HG03045 (cell line): ENCODE measurements around the gene C16orf92.
"Not testable (repeated sequence)": the region's sequence is repeated elsewhere in the genome, so short reads cannot be mapped to it uniquely, and the experiment has no call there.

ENCODE experiments used
- ATAC-seq: cut with Tn5 transposase; IDR thresholded peaks from one replicate; pipeline ENCODE4 v1.9.1; 2021; ENCODE audit warnings: mild to moderate bottlenecking, moderate library complexity; ENCODE audit not compliant: unreplicated experiment

The C16orf92 gene

GRCh38 chr16:30003670-30004423, 19.2 kb upstream of the C16orf92 start:
- ATAC-seq: no peak

- ATAC-seq: no peak
Measured at GRCh38 chr16:30004424-30004776, 18.6 kb upstream of the C16orf92 start.

- no peak for ATAC-seq
Measured at GRCh38 chr16:30004811-30005242, 18.2 kb upstream of the C16orf92 start.

DNA sequence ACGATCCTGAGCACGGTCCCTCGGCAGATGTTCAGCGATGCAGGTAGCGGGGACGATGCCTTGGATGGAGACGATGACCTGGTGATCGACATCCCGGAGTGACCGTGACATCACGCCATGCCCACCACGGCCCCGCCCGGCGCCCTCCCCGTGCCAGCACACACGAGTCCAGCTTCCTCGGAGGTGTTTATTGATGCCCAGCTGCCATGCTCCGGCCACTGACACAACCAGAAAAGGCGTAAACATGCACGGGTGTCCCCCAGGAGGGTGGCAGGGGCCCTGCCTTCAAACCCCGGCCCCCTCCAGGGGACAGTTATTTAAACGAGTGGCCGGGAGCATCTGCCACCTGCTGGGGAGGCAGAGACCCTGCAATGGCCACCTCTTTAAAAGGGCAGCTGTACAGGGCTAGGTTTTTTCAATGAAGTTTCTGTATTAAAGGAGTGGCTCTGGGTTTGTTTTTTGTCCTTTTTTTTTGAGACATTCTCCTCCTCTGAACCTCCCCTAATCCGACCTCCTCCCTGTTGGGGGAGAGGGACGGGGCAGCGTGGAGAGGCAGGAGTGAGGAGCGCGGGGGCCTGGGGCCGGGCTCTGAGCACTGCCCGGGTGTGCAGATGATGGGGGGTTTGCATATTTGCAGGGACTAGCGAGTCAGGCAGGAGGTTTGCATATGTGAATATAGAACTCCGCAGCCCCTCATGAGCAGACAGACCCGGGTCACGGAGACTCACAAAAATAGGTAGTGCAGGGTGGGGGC, 17.5 kb upstream of the C16orf92 start:
- no peak for ATAC-seq

DNA sequence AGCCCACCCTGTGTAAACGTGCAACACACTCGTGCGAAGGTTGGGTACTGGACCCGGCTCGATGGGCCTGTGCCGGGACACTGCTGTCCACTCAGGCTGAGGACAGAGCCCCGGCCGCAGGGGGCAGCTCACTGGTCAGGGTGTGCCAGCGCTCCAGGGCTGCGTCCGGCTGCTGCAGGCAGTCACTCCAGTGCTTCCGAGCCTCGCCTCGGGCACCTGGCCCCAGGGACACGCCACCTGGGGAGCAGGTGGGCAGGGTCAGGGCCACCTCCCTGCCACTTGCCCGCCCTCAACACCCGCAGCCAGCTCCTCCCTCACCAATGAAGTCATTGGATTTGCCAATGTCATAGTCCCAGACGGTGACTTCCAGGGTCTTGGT, 16.9 kb upstream of the C16orf92 start:
- ATAC-seq: no peak

- ATAC-seq: no peak
Measured at GRCh38 chr16:30006659-30007377, 16.2 kb upstream of the C16orf92 start.

- no peak for ATAC-seq
Measured at GRCh38 chr16:30007378-30007895, 15.6 kb upstream of the C16orf92 start.

DNA sequence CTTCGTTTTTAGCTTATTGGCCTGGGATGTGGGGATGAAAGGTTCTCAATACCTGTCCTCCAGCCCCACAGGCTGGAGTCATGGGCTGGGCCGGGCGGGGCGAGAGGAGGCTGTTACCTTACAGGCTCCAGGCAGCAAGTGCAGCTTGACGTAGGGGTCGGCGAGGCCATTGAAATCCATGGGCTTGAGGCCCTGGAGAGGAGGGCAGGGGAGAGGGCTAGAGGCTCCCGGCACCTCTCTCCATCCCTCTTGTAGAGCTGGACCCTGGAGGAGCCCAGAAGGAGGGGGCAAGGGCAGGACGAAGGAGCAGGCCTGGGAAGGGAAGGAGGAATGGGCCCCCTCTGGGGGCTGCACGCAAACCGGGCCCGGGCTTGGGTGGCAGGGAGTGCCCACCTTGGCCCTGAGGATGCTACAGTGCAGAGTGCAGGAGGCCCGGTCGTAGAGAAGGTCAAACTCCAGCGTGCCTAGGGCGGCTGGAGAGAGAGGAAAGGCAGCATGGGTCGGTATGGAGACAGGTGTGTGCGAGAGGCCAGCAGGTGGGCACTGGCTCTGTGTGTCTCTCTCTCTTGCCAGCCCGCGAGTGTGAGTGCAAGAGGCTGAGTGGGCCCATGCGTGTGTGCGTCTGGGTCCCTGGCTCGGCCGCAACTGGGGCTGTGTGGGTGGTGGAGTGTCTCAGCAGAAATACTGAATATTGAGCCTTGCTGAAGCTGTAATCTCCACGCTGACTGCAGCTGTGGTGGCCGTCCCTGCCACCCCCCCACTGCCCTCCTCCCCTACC, 13.7 kb upstream of the C16orf92 start:
- no peak for ATAC-seq

GRCh38 chr16:30009990-30010843, 12.8 kb upstream of the C16orf92 start:
- no peak for ATAC-seq

DNA sequence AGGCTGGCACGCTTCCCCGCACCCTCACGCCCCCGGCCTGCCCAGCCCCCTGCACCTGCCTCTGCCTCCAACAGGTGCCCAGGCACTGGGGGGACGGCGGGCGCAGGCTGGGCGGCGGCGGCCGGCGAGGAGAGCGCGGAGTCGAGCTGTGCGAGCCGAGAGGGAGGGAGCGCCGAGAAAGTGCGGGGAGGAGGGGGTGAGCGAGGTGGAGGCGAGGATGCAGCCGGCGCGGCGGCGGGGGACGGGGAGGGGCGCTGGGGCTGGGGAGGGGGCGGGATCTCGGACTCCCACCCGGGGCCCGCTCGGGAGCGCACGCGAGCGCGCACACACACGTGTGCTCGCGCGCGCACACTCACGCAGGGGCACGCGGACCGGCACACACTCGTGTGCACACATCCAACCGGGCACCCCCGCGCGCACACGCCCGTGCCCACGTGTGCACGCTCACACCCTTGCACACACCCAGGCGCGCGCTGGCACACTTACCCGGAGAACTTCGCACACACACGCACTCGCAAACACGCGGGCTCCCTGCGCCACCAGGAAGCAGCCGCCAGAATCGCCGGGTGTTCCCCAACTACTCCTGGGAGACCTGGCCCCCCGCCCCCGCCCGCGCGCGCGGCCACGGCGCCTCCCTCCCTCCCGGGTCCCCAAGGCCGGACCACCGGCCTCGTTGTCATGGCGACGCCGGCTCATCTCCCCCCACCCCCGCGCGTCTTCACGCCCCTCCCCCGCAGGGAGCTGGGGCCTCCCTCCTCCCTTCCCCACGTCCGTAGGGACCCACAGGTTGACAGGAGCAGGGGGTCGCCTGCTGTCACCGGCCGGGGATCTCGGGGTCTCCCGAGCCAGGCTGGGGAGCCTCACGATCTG, 11.9 kb upstream of the C16orf92 start, which contains the start of gene DOC2A:
Gene DOC2A (minus strand): TSS at position 184 of the 870 bp plus-strand sequence. CDS start 805 bp downstream, outside the sequence.
- ATAC-seq: no peak

DNA sequence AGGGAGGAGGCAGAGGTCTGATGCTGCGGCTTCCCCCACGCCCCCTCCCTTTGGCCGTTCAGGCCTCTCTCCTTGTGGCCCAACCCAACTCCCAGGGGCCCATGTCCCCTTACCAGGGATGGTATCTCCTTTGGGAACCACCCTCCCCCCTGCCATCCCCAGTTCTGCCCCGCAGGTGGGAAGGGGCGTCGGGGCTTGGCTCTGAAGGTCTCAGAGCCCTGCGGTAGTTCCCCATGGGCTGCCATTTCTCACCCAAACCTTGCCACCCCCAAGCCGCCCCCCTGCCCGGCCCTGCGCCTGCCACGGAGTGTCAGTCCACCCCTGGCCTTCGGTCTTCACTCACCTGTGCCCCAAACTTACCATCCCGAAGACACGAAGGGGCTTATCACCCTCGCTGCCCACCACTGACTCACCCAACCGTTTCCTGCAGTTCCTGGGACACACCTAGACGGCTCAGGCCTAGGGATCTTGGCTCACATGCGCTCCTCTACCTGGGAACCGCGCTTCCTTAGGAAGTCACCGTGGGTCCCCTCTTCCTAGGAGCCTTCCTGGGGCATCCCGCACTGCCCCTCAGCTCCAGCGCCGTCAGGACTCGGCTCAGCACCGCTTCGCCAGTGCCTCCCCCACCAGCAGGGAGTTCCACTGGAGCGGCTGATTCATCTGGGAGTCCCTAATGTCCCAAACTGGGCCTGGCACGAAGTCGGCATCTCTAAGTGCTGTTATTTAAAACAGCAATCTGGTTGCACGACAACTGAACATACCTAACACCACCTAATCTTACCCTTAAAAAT, 11.1 kb upstream of the C16orf92 start:
- ATAC-seq: no peak

GRCh38 chr16:30012598-30012997, 10.4 kb upstream of the C16orf92 start:
- ATAC-seq: not testable (repeated sequence)

GRCh38 chr16:30015450-30015849, 7.5 kb upstream of the C16orf92 start:
- not testable (repeated sequence) for ATAC-seq

DNA sequence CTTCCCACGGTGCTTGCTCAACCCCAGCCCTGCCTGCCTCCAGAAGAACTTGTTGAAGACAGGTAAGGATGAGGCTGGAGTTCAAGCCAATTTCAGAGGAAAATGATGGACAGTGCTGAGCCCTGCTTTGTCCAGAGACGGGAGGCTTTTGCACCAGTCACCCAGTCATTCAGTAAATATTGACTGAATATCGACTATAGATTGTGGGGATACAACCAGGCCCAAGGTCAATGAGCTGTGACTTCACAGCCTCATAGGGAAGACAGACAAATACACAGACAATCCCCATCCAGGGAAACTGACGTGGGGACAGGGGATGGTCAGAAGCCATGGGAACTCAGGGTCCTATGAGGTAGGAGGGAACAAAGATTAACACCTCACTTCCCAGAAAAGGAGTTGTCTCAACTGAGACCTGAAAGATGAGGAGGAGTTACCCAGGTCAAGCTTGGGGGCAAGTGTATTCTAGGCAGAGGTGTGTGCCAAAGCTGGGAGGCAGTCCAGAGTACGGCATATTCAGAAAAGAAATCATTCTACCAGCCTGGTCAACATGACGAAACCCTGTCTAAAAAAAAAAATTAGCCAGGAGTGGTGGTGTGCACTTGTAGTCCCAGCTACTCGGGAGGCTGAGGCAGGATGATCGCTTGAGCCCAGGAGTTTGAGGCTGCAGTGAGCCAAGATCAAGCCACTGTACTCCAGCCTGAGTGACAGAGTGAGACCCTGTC, 6.3 kb upstream of the C16orf92 start:
- ATAC-seq: no peak

DNA sequence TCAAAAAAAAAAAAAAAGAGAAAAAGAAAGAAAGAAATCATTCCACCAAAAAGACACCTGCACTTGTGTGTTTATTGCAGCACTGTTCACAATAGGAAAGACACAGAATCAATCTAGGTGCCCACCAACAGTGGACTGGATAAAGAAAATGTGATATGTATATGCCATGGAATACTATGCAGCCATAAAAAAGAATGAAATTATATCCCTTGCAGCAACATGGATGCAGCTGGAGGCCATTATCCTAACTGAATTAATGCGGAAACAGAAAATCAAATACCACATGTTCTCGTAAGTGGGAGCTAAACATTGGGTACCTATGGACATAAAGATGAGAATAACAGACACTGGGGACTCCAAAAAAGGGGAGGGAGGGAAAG, 5.7 kb upstream of the C16orf92 start:
- ATAC-seq: no peak

DNA sequence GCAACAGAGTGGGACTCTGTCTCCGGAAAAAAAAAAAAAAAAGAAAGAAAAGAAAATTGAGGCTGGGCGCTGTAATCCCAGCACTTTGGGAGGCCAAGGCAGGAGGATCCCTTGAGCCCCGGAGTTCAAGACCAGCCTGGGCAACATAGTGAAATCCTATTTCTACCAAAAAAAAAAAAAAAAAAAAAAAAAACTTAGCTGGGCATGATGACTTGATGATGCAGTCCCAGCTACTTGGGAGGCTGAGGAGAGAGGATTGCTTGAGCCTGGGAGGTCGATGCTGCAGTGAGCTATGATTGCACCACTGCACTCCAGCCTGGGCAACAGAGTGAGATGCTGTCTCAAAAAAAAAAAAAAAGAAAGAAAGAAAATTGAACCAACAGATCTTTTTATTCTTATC, 5.1 kb upstream of the C16orf92 start:
- ATAC-seq: not testable (repeated sequence)

GRCh38 chr16:30018731-30019158, 4.3 kb upstream of the C16orf92 start:
- ATAC-seq: no peak
